ENCODE data around the gene CDON. TPM values are rescaled to one million over a fixed set of nuclear protein-coding genes. Genes with fewer than 3 reads are reported as not detected.

CDON gene
- total RNA-seq, 1 donor from 2014 or later = 157 TPM

- no peak for DNase-seq (ENCODE audit: extremely low spot score, unreplicated experiment)
- TF ChIP-seq, protein P1, sequence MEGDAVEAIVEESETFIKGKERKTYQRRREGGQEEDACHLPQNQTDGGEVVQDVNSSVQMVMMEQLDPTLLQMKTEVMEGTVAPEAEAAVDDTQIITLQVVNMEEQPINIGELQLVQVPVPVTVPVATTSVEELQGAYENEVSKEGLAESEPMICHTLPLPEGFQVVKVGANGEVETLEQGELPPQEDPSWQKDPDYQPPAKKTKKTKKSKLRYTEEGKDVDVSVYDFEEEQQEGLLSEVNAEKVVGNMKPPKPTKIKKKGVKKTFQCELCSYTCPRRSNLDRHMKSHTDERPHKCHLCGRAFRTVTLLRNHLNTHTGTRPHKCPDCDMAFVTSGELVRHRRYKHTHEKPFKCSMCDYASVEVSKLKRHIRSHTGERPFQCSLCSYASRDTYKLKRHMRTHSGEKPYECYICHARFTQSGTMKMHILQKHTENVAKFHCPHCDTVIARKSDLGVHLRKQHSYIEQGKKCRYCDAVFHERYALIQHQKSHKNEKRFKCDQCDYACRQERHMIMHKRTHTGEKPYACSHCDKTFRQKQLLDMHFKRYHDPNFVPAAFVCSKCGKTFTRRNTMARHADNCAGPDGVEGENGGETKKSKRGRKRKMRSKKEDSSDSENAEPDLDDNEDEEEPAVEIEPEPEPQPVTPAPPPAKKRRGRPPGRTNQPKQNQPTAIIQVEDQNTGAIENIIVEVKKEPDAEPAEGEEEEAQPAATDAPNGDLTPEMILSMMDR (conservative IDR thresholded peaks at IDR 0.05) = no peak
- no peak overlapping the region for H3K27ac Mint-ChIP-seq
- no peaks in the 10 kb centered on the region for H3K9me3 Mint-ChIP-seq
- peaks cover 8% of the 10 kb centered on the region for H3K27me3 Mint-ChIP-seq
- H3K4me3 Mint-ChIP-seq = no peak overlapping the region
- H3K4me1 Mint-ChIP-seq (ENCODE audit: unreplicated experiment) = peaks cover 27% of the 10 kb centered on the region
- H3K36me3 Mint-ChIP-seq = no peaks in the 10 kb centered on the region
Observed at GRCh38 chr11:125925804-125926203, 136.9 kb downstream of the CDON start.

- no peak overlapping the region for H3K27ac Mint-ChIP-seq
Observed at GRCh38 chr11:125925247-125925740, 137.4 kb downstream of the CDON start.

DNA sequence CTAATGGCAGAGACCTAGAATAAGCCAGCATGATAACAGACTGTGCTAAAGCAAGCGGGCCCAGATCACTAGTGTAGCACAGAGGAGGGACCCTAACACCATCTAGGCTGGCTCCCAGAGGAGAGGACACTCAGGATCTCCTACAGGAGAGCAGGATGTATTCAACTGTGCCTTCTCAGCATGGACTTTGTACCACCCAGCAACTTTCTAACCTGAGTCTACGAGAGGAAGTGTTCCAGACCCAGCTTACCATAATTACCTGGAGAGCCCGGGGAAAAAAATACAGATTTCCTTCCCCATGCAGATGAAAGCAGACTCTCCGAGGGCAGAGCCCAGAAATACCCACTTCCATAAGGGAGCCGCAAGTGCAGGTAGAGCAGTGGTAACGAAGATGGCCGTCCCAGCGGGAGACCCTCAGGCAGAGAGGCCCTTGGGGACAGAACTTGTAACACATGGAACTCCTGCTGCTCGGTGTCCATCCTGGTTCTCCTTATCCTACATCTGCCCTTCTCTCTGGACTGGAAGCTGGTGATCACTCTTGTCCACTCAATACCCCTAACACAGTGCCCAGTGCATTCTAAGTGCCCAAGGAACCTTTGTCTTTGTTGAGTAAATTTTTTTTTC lies 138.2 kb downstream of the CDON start:
- no peak for DNase-seq (ENCODE audit: extremely low spot score, unreplicated experiment)
- Mint-ChIP-seq H3K4me3 (no peak overlapping the region), H3K27ac (no peak overlapping the region), H3K4me1 (ENCODE audit: unreplicated experiment) (peaks cover 31% of the 10 kb centered on the region), H3K27me3 (peaks cover 8% of the 10 kb centered on the region), H3K9me3 (no peaks in the 10 kb centered on the region), H3K36me3 (no peaks in the 10 kb centered on the region)
- TF ChIP-seq, protein P1 (conservative IDR thresholded peaks at IDR 0.05) = no peak

More at GRCh38 chr11:125925247-125925740, 137.4 kb downstream of the CDON start:
- Mint-ChIP-seq H3K36me3 (no peaks in the 10 kb centered on the region), H3K4me3 (no peak overlapping the region), H3K4me1 (ENCODE audit: unreplicated experiment) (peaks cover 27% of the 10 kb centered on the region), H3K9me3 (no peaks in the 10 kb centered on the region), H3K27me3 (peaks cover 8% of the 10 kb centered on the region)
- no peak for DNase-seq (ENCODE audit: extremely low spot score, unreplicated experiment)
- TF ChIP-seq, protein P1 (conservative IDR thresholded peaks at IDR 0.05) = no peak

- TF ChIP-seq, protein P1 (conservative IDR thresholded peaks at IDR 0.05) = no peak
- DNase-seq (ENCODE audit: extremely low spot score, unreplicated experiment) = no peak
- Mint-ChIP-seq H3K27ac (no peak overlapping the region), H3K36me3 (peaks cover 3% of the 10 kb centered on the region), H3K4me3 (no peak overlapping the region), H3K27me3 (peaks cover 11% of the 10 kb centered on the region), H3K4me1 (ENCODE audit: unreplicated experiment) (peaks cover 34% of the 10 kb centered on the region), H3K9me3 (no peaks in the 10 kb centered on the region)
Observed at GRCh38 chr11:125923633-125924032, 139.0 kb downstream of the CDON start.

GRCh38 chr11:125923012-125923579 lies 139.6 kb downstream of the CDON start:
- peaks cover 34% of the 10 kb centered on the region for H3K4me1 Mint-ChIP-seq (ENCODE audit: unreplicated experiment)
- H3K36me3 Mint-ChIP-seq = peaks cover 3% of the 10 kb centered on the region
- TF ChIP-seq, protein P1 (conservative IDR thresholded peaks at IDR 0.05) = peak; percentile 96
- no peak for DNase-seq (ENCODE audit: extremely low spot score, unreplicated experiment)
- H3K9me3 Mint-ChIP-seq = no peaks in the 10 kb centered on the region
- H3K27ac Mint-ChIP-seq = no peak overlapping the region
- peaks cover 13% of the 10 kb centered on the region for H3K27me3 Mint-ChIP-seq
- no peak overlapping the region for H3K4me3 Mint-ChIP-seq
